Daoy (cell line): ENCODE measurements around the gene ISLR2. TPM values are rescaled to one million over a fixed set of nuclear protein-coding genes. Genes with fewer than 3 reads are reported as not detected.
"Not testable (repeated sequence)": the region's sequence is repeated elsewhere in the genome, so short reads cannot be mapped to it uniquely, and the experiment has no call there.

Experiments used
- DNase-seq: peaks from one replicate; pipeline ENCODE4 v3.0.0-alpha.2; 2015; ENCODE audit warnings: low read depth
- total RNA-seq: library from RNA; depleted of rRNA; stranded (reverse); fragments of >200 nt; shearing (Covaris generic); gene quantifications from 2 replicates; pipeline ENCODE4 v1.2.3, GENCODE V29; 2014; rRNA removed

ISLR2 gene, protein sequence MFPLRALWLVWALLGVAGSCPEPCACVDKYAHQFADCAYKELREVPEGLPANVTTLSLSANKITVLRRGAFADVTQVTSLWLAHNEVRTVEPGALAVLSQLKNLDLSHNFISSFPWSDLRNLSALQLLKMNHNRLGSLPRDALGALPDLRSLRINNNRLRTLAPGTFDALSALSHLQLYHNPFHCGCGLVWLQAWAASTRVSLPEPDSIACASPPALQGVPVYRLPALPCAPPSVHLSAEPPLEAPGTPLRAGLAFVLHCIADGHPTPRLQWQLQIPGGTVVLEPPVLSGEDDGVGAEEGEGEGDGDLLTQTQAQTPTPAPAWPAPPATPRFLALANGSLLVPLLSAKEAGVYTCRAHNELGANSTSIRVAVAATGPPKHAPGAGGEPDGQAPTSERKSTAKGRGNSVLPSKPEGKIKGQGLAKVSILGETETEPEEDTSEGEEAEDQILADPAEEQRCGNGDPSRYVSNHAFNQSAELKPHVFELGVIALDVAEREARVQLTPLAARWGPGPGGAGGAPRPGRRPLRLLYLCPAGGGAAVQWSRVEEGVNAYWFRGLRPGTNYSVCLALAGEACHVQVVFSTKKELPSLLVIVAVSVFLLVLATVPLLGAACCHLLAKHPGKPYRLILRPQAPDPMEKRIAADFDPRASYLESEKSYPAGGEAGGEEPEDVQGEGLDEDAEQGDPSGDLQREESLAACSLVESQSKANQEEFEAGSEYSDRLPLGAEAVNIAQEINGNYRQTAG
- not detected in 2 replicates for total RNA-seq

- DNase-seq = no peak
Measured at GRCh38 chr15:74130155-74130848, at the start of gene ISLR2. ISLR2 (plus strand) TSS chr15:74130586; CDS start chr15:74132755, 2,169 bp downstream.

GRCh38 chr15:74082450-74082849 is 47.9 kb upstream of the ISLR2 start, which contains the start of gene GOLGA6A:
GOLGA6A (minus strand) TSS chr15:74082550; CDS start chr15:74082509, 41 bp downstream.
- DNase-seq = not testable (repeated sequence)

GRCh38 chr15:74094567-74094966 is 35.8 kb upstream of the ISLR2 start:
- DNase-seq = not testable (repeated sequence)

GRCh38 chr15:74095610-74096009 is 34.8 kb upstream of the ISLR2 start:
- not testable (repeated sequence) for DNase-seq

DNA sequence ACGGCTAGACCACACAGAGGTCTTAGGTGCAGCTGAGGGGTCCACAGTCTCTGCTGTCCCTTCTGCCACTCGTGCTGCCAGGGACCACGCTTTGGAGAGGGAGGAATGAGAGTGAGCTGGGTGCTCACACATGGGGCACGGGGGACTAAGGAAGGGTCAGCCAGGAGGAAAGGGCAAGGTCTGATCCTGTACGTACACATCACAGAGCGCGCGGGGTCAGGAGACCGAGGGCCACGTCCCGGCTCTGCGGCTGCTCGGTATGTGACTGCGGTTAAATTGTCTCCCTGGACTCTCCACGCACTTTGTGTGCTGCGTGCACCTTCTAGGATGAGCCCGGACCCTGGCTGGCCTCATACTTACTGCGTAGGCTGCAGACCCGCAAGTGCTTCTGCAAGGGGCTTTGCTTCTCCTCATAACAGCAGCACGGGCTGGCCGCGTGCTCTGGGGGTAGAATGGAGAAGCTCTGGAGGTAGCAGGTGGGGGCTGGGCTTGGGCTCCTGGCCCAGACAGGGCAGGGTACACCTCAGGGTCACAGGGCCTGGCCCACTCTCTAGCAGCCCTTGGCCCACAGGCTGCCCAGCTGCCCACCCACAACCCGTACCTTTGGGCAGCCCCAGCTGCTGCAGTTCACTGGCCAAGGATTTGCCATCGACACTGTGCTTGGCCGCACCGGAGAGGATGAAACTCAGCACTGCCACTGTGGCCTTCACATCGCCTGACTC is 33.5 kb upstream of the ISLR2 start:
- DNase-seq = not testable (repeated sequence)

- DNase-seq = peak; percentile 90
Measured at GRCh38 chr15:74099963-74100733, 30.2 kb upstream of the ISLR2 start.

DNA sequence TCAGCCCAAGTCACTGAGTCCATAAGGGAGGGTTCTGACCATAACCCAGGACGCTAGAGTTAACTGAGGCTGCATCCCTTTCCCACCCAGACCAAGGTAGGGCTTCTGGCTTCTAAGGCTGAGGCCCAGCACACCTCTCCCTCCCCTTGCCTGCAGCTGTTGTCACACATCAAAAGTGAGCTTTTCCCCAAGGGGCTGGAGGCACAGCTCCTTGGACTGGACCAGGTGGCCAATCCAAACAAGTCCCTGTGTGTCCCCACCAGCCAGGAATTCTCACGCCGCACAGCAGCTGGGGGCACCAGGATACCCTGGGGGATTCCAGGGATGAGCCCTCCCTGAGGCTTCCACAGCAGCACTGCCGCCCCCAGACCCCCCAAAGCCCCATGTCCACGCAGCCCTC is 22.3 kb upstream of the ISLR2 start:
- no peak for DNase-seq

GRCh38 chr15:74108611-74109010 is 21.8 kb upstream of the ISLR2 start:
- DNase-seq = not testable (repeated sequence)

- DNase-seq = no peak
Measured at GRCh38 chr15:74109713-74110112, 20.7 kb upstream of the ISLR2 start.

DNA sequence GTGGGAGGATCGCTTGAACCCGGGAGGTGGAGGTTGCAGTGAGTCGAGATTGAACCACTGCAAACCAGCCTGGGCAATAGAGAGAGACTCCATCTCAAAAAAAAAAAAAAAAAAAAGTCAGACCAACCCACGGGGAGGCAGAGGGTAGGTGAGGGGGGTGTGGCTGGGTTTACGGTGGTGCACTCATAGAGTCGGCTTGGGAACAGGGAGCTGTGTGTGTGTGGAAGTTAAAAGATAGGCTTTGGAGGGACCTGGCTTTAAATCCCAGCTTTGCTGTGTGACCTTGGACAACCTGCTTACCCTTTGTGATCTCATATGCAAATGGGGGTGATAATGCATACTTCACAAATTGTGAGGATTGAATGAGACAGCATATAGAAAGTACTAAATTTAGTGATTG is 10.0 kb upstream of the ISLR2 start:
- DNase-seq = no peak

DNA sequence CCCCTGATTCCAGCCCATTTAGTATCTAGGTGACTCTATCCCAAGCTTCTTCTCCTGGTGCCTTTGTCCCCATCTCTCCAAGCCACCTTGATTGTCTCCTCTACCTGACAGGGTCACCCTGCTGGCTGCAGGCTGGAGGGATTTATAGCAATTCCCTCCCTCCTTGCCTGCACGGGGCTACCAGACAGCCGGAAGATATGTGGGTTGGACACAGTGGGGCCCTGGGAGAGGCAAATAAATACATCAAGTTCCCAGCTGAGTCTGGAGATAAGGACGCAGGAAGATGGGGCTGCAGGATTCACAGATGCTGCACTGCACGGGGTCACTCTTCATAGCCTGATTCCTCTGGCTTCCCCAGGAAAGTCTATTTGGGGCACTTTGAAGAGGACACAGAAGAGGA is 9.3 kb upstream of the ISLR2 start:
- no peak for DNase-seq

- no peak for DNase-seq
Measured at GRCh38 chr15:74121858-74122257, 8.5 kb upstream of the ISLR2 start.

- DNase-seq = no peak
Measured at GRCh38 chr15:74122403-74123130, 7.8 kb upstream of the ISLR2 start.

- no peak for DNase-seq
Measured at GRCh38 chr15:74123131-74123429, 7.3 kb upstream of the ISLR2 start.

DNA sequence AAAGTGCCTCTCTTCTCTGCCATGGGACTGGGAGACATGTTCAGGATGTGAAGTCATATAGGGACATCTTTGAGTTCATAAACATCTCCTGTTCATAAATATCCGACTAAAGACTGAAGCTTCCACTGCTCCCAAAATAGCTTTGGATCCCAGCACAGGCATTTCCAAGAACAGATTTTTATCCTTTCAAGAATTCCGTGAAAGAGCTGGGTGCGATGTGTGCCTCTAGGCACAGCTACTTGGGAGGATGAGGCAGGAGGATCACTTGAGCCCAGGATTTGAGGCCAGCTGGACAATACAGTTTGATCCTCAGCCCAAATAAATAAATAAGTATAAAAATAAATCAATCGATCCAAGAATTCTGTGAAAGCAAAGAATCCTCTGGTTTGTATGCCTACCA is 6.7 kb upstream of the ISLR2 start:
- DNase-seq = no peak

- DNase-seq = no peak
Measured at GRCh38 chr15:74124196-74124595, 6.2 kb upstream of the ISLR2 start.

DNA sequence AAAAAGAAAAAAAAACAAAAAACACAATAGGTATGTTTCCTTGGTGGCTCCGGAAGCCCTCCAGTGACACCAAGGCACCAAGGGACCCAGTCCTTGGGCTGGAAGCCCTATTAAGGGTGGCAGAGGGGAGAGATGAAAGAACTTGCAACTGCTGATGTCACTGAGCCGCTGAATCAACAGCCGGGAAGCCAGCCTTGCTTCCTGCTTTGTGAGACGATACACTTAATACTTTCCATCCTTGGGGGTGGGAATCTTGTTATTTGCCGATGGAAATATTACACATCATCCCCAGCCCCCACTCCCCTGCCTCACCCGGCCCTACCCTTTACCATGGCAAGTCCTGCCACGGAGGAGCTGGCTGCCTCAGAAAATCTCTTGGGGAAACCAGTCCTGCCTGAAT is 5.6 kb upstream of the ISLR2 start:
- DNase-seq = no peak

- DNase-seq = peak; percentile 93
Measured at GRCh38 chr15:74127255-74127953, 3.0 kb upstream of the ISLR2 start.

- no peak for DNase-seq
Measured at GRCh38 chr15:74127954-74128784, 2.2 kb upstream of the ISLR2 start.
